Inflammatory macrophage treated with lipopolysaccharide for 1 hour (primary cell): ENCODE measurements around the gene ACADS.

Experiments used
- DNase-seq, 2 donors: peaks; one replicate each; pipeline ENCODE4 v3.0.0-alpha.2; 2020 to 2022

Gene ACADS

GRCh38 chr12:120758798-120759590, 33.4 kb downstream of the ACADS start:
- no peak for DNase-seq

- DNase-seq: no peak
Observed at GRCh38 chr12:120759591-120760348, 34.1 kb downstream of the ACADS start.

GRCh38 chr12:120760349-120761254, 35.0 kb downstream of the ACADS start:
- no peak for DNase-seq

GRCh38 chr12:120761519-120761934, 35.9 kb downstream of the ACADS start:
- no peak for DNase-seq

GRCh38 chr12:120762086-120762485, 36.5 kb downstream of the ACADS start:
- DNase-seq: no peak

- no peak for DNase-seq
Observed at GRCh38 chr12:120763250-120763649, 37.6 kb downstream of the ACADS start.

- no peak for DNase-seq
Observed at GRCh38 chr12:120764816-120765215, 39.2 kb downstream of the ACADS start.

- DNase-seq: no peak
Observed at GRCh38 chr12:120766566-120766965, 40.9 kb downstream of the ACADS start.

- DNase-seq: no peak
Observed at GRCh38 chr12:120767071-120768024, 41.7 kb downstream of the ACADS start.

GRCh38 chr12:120771097-120771496, 45.5 kb downstream of the ACADS start:
- DNase-seq: no peak

- DNase-seq: no peak
Observed at GRCh38 chr12:120774169-120774916, 48.7 kb downstream of the ACADS start.

- no peak for DNase-seq
Observed at GRCh38 chr12:120775862-120776552, 50.4 kb downstream of the ACADS start.

GRCh38 chr12:120783197-120783596, 57.6 kb downstream of the ACADS start:
- DNase-seq: peak; percentile 42 to 53

- DNase-seq: no peak
Observed at GRCh38 chr12:120784804-120785203, 59.2 kb downstream of the ACADS start.

GRCh38 chr12:120787889-120788288, 62.3 kb downstream of the ACADS start:
- no peak for DNase-seq
